SU-DHL-6 (cell line): ENCODE results near the gene ARL15.

Experiments
- EZH2phosphoT487 ChIP-seq: fragments of 200-600 bp; sonication (generic), shearing (Covaris generic); conservative IDR thresholded peaks from 2 replicates; pipeline ENCODE4 v1.6.1; 2018; ENCODE audit warnings: mild to moderate bottlenecking, antibody characterized with exemption, low read length, moderate library complexity, mixed read lengths
- TF ChIP-seq, protein P1 (sequence below): fragments of 200-600 bp; sonication (generic); IDR thresholded peaks from one replicate; pipeline ENCODE4 v1.5.1; 2017; ENCODE audit warnings: antibody characterized with exemption, mild to moderate bottlenecking, low read length, moderate library complexity; ENCODE audit not compliant: insufficient read depth, poor library complexity, severe bottlenecking

DNA sequence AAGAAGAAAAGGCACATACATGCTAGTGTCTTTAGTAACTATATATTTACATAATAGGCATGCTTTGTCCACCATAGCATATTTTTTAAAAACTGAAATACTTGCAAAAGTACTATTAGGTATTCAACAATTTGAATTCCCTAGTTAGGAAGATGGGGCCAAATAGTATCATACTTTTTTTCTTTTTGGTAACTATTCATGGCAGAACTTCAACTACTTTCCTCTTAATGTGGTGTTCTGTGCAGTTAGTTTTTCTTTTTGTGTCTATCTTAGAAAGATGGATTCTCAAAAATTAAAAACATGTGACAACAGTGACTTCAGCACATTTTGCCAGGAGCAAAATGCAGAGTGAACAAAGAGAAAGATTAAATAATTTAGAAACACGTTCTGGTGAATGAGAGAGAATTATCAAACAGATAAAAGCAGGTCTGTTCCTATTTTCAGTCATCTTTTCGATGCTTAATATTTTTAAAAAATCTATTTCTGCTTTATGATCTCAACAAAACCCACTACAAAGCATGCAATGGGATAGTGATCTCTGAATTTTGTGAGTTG, 341.1 kb downstream of the ARL15 start:
- no peak for TF ChIP-seq EZH2phosphoT487
- TF ChIP-seq, protein P1, sequence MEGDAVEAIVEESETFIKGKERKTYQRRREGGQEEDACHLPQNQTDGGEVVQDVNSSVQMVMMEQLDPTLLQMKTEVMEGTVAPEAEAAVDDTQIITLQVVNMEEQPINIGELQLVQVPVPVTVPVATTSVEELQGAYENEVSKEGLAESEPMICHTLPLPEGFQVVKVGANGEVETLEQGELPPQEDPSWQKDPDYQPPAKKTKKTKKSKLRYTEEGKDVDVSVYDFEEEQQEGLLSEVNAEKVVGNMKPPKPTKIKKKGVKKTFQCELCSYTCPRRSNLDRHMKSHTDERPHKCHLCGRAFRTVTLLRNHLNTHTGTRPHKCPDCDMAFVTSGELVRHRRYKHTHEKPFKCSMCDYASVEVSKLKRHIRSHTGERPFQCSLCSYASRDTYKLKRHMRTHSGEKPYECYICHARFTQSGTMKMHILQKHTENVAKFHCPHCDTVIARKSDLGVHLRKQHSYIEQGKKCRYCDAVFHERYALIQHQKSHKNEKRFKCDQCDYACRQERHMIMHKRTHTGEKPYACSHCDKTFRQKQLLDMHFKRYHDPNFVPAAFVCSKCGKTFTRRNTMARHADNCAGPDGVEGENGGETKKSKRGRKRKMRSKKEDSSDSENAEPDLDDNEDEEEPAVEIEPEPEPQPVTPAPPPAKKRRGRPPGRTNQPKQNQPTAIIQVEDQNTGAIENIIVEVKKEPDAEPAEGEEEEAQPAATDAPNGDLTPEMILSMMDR, result no peak
